HUDEP-2 (cell line): ENCODE measurements around the gene STX11.
"Not testable (repeated sequence)": the region's sequence is repeated elsewhere in the genome, so short reads cannot be mapped to it uniquely, and the experiment has no call there.

Source experiments
- DNase-seq, 76 experiments: peaks; one replicate each; lab custom pipeline; 2025; ENCODE audit not compliant: unreplicated experiment in 76 of 76; lab: John Stamatoyannopoulos, UW

STX11 gene

DNA sequence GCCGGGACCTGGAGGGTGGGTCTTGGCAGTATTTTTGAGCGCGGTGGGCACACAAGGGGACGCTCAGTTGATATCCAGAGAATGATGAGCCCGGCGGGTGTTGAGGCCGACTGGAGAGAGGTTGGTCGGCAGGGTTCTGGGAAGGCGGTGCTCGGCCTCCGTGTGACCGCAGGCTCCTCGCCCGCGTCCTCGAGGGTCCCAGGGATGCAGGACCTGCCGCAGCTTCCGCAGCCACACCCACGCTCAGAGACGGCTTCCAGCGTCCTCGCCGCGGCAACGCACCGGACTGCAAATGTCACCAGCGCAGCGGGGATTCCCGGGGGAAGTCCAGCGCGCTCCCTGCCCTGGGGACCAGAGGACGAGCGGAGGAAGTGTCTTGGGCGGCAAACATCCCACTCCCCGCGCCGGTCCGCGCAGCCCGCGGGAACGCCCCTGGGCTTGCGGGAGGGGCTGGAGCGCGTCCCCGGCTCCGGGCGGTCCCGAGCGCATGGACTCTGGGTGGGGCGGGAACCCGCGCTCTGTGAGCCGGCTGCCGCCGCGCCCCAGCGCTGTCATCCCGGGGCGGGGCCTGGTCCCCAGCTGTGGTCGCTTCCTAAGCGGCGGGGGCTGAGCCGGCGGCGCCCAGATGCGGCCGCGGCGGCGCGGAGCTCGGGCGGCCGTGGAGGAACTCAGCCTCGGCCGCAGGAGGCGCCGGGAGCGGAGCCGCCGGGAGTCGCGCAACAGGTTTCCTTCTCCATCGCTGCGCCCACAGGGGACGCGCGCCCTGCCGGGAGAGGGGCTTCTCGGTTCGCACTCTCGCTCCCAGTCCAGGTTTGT lies at the start of gene STX11:
Gene STX11, plus strand, starts transcription at position 624 of the 816 bp plus-strand sequence. CDS start 36,111 bp downstream, outside the sequence.
- peak in 41 of 76 experiments; percentile 10 to 64 (median 35) for DNase-seq

DNA sequence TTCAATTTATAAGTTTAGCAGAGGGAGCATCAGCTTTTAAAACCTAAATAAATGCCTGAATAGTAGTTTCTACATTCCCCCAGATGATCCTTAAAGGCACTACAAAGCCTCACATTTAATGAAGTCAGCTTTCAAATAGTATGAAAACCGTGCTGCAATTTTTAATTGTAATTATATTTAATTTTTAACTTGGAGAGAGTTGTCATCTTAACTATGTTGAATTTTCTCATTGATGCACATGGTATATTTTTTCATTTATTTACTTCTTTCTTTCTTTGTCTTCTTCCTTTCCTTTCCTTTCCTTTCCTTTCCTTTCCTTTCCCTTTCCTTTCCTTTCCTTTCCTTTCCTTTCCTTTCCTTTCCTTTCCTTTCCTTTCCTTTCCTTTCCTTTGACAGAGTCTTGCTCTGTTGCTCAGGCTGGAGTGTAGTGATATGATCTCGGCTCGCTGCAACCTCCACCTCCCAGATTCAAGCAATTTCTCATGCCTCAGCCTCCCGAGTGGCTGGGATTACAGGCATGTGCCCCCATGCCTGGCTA lies 47.2 kb upstream of the STX11 start:
- DNase-seq, result no peak

DNA sequence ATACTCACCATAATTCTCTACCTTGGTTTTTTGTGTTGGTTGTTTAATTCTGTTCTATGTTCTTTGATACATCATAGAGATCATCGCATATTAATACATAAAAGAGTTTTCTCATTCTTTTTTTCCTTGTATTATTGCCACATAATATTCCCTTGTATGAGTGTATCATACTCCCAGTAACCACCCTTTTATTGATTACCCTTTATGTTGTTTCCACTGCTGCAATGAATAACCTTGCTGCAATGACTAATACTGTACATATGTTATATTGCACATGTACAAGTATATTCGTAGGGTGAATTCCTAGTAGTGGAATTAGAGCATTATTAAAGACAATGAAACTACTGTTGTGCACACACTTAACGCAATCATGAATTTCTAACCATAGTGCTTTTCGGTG lies 45.8 kb upstream of the STX11 start:
- DNase-seq, result no peak

DNA sequence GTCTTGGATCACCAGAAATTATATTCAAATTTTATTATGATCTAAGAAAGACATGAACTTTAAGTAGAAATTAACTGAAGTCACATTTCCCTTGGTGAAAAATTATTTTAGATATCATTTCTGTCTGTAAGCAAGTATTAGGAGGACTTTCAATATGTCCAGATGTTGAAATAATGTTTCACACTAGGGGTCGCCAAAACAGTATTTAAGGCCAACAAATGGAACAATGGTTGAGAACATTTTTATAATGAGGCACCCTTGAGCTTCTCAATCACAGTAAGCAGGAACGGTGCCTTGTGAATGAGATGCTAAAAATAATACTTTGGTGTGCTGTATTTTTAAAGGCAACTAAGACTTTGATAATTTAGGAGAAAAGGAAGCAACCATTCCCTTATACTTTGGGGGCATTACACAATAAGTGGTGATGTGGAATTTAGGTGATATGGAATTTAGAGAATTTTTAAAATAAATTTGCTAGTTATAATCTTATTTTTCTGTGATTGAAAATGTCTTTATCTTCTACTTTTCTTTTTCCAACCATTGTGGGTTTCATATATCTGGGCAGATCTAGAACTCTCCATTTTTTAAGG lies 45.3 kb upstream of the STX11 start:
- peak in 38 of 76 experiments; percentile 6 to 72 (median 54) for DNase-seq

DNA sequence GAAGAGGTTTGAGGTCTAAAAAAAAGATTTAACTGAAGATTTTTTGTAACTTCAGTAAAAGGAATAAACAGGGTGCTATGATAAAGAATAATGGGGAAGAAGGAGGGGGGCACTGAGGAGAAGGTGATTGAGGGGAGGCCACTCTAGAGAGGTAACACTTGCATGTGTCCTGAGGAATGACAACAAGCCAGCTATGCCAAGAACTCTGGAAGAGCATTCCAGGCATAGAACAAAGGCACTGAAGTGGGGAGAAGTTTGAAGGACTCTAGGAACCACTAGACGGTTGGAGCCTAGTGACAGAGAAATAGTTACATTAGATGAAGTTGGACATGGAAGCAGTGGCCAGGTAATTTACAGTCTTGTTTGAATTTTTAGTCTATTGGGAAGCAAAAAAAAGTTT lies 44.1 kb upstream of the STX11 start:
- DNase-seq, result no peak

DNA sequence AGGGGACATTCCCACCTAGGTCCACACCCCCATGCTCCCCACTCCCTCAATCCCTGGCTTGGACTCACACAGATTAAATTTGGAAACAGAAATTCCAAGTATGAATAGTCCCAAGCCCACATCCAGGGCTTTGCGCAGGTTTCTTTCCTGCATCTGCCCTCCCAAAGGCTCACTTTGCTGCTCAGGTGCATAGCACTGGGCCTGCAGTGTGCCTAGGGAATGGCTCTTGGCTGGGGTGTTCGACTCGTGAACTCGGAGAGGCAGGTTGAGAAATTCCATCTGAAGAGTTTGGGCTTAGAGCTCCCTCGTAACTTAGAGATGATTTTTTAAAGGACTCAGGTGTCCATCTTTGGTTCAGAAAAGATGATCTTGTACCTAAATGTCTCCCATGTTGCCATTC lies 40.1 kb upstream of the STX11 start:
- no peak for DNase-seq

DNA sequence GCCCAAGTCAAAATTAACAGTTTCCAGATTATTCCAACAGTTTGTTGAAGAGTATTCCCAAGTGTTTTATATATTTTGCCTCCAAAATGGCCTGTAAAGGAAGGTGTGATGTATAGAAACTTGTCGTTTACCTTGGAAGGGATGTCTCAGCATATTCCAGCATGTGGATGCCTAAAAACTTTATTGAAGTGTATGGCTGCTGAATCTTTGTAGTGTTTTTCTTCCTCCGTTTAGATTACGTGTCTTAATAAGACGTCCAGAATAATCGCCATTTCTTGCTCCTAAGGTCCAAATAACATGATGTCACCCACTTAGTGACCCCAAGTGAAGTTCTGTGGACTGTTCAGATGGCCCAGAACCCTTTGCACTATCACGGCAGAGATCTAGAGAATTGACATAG lies 37.0 kb upstream of the STX11 start:
- DNase-seq, result no peak

DNA sequence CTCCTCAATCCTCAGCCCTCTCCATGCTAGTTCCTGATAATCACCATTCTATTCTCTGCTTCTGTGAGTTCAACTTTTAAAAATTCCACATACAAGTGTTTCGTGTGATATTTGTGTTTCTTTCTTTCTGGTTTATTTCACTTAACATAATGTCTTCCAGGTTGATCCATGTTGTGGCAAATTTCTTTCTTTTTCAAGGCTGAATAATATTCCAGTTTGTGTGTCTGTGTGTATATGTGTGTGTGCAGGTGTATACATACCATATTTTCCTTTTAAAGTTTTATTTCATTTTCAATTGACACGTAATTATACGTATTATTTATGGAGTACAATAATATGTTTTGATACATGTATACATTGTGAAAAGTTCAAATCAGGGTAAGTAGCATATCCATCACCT lies 35.1 kb upstream of the STX11 start:
- no peak for DNase-seq

DNA sequence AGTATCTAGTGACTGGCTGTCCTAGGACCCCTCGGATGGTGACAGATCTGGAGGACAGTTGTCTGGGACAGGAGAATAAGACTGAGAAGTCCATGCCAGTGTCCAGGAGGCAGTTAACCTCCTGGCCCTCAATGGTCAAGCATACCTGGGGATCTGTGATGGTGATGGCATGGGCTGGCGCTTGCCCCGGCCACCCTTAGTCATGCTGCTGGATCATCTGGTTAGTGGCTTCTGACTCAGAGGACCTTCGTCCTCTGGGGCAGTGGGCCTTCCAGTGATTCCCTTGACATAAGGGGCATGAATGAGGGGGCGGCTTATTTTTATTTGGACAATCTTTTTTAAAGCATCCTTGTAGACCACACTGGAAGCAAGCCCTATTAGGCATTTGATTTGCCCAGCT lies 30.9 kb upstream of the STX11 start:
- DNase-seq, result no peak

DNA sequence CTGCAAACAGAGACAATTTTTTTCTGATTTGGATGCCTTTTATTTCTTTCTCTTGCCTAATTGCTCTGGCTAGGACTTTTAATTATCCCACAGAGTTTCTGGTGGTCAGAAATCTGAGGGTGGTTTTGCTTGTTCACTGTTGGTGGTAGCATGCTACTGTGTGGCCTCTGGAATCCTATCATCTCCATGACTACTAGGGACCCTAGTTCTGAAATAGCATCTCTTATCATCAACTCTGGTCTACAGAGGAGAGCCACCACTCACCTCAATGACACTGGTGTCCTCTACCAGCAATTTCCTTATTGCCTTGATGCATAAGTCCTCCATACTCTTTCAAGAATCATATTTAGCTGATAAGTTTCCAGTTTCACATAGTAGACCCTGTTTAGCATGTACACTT lies 27.5 kb upstream of the STX11 start:
- DNase-seq, result no peak

DNA sequence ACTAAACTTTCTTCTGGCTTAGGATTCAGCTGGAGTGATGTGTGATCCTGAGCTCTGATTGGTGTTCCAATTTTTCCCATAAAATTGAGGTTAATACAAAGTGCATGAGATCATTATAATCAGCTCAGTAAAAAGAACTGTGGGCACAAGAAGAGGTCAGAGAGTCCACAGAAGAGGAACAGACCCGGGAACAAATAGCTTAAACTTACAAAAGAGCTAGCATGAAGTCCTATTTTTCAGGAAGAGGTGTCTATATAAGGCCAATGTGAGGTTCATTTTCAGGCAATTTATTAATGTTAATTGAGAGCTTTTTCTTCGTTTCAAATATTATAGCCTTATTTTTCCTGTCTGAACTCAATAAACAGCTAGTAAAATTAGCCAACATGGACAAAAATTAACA lies 26.9 kb upstream of the STX11 start:
- no peak for DNase-seq

DNA sequence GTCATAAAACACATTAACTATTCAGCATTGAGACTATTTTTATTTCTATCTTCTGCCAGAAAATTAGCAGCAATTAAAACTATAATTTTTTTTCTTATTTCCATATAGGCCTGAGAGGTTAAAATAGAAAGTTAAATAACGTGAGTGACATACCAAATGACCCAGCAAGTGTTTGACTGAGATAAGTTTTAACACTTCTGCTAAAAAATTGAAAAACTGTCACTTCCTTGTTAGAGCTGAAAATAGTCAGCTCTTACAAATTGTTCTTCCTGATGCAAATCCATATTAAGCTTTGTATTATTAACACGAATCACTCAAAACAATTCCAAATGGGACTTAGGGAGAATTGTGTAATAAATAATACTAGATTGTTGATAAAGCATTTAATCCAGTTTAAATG lies 26.5 kb upstream of the STX11 start:
- no peak for DNase-seq

DNA sequence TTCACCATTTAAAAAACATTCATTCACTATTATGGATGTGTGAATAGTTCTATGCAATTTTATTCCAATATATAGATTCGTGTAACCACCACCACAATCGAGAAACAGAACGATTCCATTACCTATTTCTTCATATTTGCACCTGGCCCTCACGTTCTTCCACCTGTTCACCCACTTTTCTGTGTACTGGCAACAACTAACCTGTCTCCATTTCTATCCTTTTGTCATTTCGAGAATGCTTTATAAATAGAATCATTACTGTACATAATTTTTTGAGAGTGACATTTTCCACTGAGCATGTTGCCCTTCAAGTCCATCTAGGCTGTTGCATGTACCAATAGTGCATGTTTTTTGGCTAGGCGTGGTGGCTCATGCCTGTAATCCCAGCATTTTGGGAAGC lies 23.2 kb upstream of the STX11 start:
- DNase-seq, result no peak

DNA sequence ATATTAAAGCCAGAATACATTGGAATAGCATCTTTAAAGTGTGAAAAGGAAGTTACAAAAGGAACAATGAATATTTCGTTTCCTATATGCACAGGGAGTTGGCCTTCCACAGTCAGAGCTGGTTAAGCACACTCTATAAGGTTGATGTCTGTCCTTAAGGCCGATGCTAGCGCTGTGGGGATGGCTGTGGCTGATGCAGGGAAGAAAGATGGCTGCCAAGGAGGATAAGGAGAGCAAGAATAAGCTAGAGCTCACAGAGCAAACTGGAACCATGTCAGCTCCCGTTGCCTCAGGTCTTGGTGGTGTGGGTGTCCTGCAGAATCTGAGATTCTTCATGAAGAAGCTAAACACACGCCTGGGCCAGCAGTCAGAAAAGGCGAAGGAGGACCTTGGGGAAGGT lies 20.8 kb upstream of the STX11 start:
- no peak for DNase-seq

DNA sequence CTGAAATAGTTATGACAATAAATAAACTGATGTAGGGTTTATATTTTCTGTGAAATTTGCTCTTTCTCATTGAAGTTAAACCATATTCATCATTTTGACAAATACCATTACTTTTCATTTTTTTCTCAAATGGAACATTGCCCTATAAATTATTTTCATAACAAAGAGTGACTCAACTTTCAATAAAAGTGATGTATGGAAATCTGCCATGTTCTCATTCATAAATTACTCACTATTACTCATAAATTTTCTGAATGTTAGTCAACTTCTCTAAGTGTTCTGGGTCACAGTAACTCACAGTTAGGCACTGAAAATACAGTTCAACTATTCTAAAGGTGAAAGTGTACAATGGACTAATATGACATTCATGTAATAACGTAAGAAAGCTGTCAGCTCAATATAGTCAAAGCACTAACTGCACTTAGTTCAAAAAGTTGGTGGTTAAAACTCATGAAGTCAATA lies 19.0 kb upstream of the STX11 start:
- no peak for DNase-seq

DNA sequence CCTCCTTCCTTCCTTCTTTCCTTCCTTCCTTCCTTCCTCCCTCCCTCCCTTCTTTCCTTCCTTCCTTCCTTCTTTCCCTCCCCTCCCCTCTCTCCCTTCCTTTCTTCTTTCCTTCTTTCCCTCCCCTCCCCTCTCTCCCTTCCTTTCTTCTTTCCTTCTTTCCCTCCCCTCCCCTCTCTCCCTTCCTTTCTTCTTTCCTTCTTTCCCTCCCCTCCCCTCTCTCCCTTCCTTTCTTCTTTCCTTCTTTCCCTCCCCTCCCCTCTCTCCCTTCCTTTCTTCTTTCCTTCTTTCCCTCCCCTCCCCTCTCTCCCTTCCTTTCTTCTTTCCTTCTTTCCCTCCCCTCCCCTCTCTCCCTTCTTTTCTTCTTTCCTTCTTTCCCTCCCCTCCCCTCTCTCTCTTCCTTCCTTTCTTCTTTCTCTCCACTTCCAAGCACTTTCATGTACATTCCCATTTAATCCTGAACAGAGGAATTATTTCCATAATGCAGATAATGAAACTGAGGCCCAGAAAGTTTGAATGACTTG lies 18.1 kb upstream of the STX11 start:
- not testable (repeated sequence) for DNase-seq

DNA sequence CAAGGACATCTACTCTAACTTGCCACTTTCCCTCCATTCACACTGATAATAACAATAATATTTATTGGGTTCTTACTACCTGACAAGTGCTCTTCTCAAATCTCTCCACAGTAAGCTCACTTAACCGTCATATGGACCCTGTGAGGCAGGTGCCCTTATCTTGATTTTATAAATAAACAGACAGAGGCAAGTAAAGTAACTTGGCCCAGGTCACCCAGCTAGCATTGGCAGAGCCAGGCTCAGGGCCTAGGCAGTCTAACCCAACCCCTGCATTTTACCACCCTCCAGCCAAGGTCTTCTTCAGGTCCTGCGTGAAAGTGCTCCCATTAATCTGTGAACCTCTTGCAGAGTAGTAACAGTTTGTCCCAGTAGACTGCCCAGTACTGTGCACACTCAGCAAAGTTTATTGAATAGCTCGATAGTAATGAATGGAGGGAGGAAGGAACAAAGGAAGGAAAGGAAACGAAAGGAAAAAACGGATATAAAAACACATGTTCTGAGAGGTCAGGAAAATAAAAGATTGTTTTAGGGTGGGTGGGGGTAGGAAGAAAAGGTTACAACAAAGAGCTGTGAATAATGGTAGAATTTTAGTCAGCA lies 17.0 kb upstream of the STX11 start:
- DNase-seq, result no peak

DNA sequence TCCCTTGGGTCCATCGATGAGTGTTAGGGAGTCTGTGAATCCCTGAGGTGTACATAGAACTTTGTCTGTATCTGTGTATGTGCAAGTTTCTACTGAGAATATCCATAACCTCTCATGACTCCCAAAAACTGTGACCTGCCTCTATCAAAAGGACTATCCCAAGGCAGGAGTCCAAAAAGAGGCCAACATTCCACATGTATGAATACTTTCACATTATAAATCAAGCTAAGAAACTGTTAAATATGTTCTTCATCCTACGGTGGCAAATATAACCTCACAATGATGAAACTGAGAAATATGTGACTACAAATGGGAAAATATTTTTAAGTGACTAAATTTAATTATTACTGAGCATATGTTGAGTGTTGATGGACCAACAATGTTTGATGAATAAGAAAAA lies 16.1 kb upstream of the STX11 start:
- DNase-seq, result no peak

DNA sequence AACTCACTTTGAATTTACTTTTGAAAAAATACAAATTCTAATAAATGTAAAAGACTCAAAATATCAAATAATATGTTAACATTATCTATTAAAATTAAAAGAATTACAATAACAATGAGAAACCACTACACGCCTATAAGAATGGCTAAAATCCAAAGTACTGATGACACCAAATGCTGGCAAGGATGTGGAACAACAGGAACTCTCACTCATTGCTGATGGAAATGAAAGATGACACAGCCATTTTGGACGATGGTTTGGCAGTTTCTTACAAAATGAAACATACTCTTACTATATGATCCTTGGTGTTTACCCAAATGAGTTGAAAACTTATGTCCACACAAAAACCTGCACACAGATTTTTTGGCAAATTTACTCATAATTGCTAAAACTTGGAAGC lies 15.6 kb upstream of the STX11 start:
- DNase-seq, result no peak

DNA sequence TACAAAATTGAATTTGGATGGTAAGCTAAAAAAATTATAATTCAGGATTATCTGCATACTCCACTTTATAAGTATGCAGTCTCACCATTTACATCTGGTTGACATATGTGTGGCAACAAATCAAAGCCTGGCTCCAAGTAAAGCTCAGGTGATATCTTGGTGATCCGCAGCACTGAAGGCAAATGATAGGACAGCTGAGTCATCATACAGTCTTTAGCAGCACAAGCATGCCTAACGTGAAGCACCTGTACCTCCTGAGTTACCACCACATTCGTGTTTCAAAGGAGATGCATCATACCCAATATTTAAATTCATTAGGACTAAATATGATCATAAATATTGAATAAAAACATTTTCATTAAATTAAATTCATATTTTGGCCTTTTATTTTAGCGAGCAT lies 11.8 kb upstream of the STX11 start:
- DNase-seq, result no peak

DNA sequence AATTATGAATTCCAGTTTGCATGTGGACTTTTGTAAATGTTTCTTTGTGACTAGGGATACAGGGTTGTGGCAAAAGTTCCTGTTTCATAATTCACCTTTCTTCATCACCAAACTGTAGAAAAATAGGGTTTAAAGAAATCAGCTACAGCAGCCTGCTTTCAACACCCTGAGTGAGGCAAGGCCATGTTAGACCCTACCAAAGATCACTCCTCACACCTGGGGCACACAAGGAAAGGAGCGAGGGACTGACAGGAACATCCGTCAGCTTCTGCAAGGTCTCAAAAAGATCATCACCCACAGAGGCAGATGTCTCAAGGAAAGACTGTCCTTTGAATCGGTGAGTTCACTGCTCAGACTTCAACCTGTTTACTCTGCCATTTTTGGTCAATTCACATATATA lies 10.5 kb upstream of the STX11 start:
- DNase-seq, result no peak
